ENCODE measurements around the gene ZNF784.
A peak's percentile ranks its signal among the peaks of the same experiment; 100 is the strongest.

GRCh38 chr19:55640577-55641425 lies 16.4 kb upstream of the ZNF784 start, which contains the start of gene ZNF580:
- TF ChIP-seq BHLHE40 (IDR thresholded peaks at IDR 0.05; ENCODE audit: borderline replicate concordance) (no peak), NFRKB (IDR thresholded peaks at IDR 0.05) (no peak), LEF1 (IDR thresholded peaks at IDR 0.05; ENCODE audit: borderline replicate concordance) (no peak), ARNT (IDR thresholded peaks at IDR 0.05) (no peak), FOXM1 (IDR thresholded peaks at IDR 0.05; ENCODE audit: borderline replicate concordance) (peak; percentile 11; the same call in 1 of the 2 replicates), FOXK2 (IDR thresholded peaks at IDR 0.05) (no peak), HDGF (IDR thresholded peaks at IDR 0.05; ENCODE audit: borderline replicate concordance) (no peak), CTBP1 (IDR thresholded peaks at IDR 0.05; ENCODE audit: borderline replicate concordance) (no peak), SP1 (IDR thresholded peaks at IDR 0.05) (no peak)

Data from HEK293T (cell line).